Prostate gland (tissue), 2 donors: ENCODE results near the gene TGFBRAP1. TPM values are rescaled to one million over a fixed set of nuclear protein-coding genes. Genes with fewer than 3 reads are reported as not detected.

Experiments used
- DNase-seq: peaks from one replicate; pipeline ENCODE4 v3.0.0-alpha.2; 2019; ENCODE audit warnings: low spot score
- H3K27ac ChIP-seq, 2 donors: fragments of 200-600 bp; sonication (generic); 2 replicates each; pipeline ENCODE4 v1.5.1; 2017 to 2019
- H3K27me3 ChIP-seq: fragments of 200-600 bp; sonication (generic); replicated peaks from 2 replicates; pipeline ENCODE4 v1.5.1; 2019; ENCODE audit not compliant: insufficient read depth
- H3K36me3 ChIP-seq, 2 donors: fragments of 200-600 bp; sonication (generic); 1 replicate in 1 of 2; 2 replicates in 1 of 2; pipeline versions ENCODE4 v1.5.1 to v1.8.1; 2017 to 2019
- H3K4me1 ChIP-seq: fragments of 200-600 bp; sonication (generic); replicated peaks from 2 replicates; pipeline ENCODE4 v1.5.1; 2019
- H3K4me3 ChIP-seq, 2 donors: fragments of 200-600 bp; sonication (generic); 2 replicates each; pipeline ENCODE4 v1.5.1; 2017 to 2019
- H3K9me3 ChIP-seq: fragments of 200-600 bp; sonication (generic); 2 replicates; pipeline ENCODE4 v1.5.1; 2017
- CTCF ChIP-seq, 4 experiments: fragments of 200-600 bp in 2 of 4; fragments of 450-650 bp in 2 of 4; sonication (generic) in 2 of 4; IDR thresholded peaks; 1 replicate in 3 of 4; 2 replicates in 1 of 4; pipeline ENCODE4 v1.5.1; 2016 to 2019; ENCODE audit warnings: antibody characterized with exemption in 4 of 4, mild to moderate bottlenecking in 2 of 4, moderate library complexity in 2 of 4
- POLR2A ChIP-seq: fragments of 450-650 bp; IDR thresholded peaks from one replicate; pipeline ENCODE4 v1.6.1; 2016; ENCODE audit warnings: antibody characterized with exemption, mild to moderate bottlenecking
- POLR2AphosphoS5 ChIP-seq: sonication (generic); formaldehyde crosslinking; IDR thresholded peaks from one replicate; pipeline ENCODE4 v1.6.1; 2017; ENCODE audit warnings: antibody characterized with exemption
- WGBS: methylation state at CpG from one replicate; pipeline ENCODE4 v1.1.5; 2018; 5-methylcytosine and 5-hydroxymethylcytosine counted together
- intact Hi-C: fragments of 100-400 bp; cut with DNase I; formaldehyde crosslinking; loops from one replicate; pipeline ENCODE4 v1.14.2; 2022
- total RNA-seq, 2 donors: library from RNA; depleted of rRNA; stranded (reverse); fragments of >200 nt; gene quantifications; one replicate each; pipeline ENCODE4 v1.1.0, GENCODE V29; 2016

Gene TGFBRAP1
- total RNA-seq, 2 donors from 2014 or later: 29.9 to 30.0 TPM

- Histone ChIP-seq H3K27me3 (no peaks in the 10 kb centered on the region), H3K4me1 (no peaks in the 10 kb centered on the region), H3K36me3 (no peaks in the 10 kb centered on the region), H3K4me3 (no peak overlapping the region), H3K9me3 (no peaks in the 10 kb centered on the region), H3K27ac (no peak overlapping the region)
- intact Hi-C loops: no loop called here
- 53% methylated on average over 4 of the region's 4 CpGs for WGBS
- TF ChIP-seq POLR2A (no peak), CTCF (IDR thresholded peaks at IDR 0.05) (no peak), POLR2AphosphoS5 (no peak)
- DNase-seq: no peak
These were observed 79.6 kb downstream of the TGFBRAP1 start for GRCh38 chr2:105249891-105250290.

- no peak for DNase-seq
- 42% methylated on average over 5 of the region's 5 CpGs for WGBS
- intact Hi-C loops: no loop called here
- no peaks in the 10 kb centered on the region for H3K36me3 ChIP-seq
- TF ChIP-seq CTCF (IDR thresholded peaks at IDR 0.05) (no peak), POLR2AphosphoS5 (no peak), POLR2A (no peak)
- H3K4me1 ChIP-seq: no peaks in the 10 kb centered on the region
- H3K9me3 ChIP-seq: no peaks in the 10 kb centered on the region
- no peak overlapping the region for H3K4me3 ChIP-seq
- H3K27me3 ChIP-seq: no peaks in the 10 kb centered on the region
- H3K27ac ChIP-seq: no peak overlapping the region
These were observed 80.4 kb downstream of the TGFBRAP1 start for GRCh38 chr2:105249181-105249580.

GRCh38 chr2:105248316-105249070 is 81.0 kb downstream of the TGFBRAP1 start:
- Histone ChIP-seq H3K27me3 (no peaks in the 10 kb centered on the region), H3K4me1 (no peaks in the 10 kb centered on the region), H3K9me3 (no peaks in the 10 kb centered on the region), H3K36me3 (no peaks in the 10 kb centered on the region), H3K4me3 (no peak overlapping the region), H3K27ac (no peak overlapping the region)
- TF ChIP-seq POLR2A (no peak), POLR2AphosphoS5 (no peak), CTCF (IDR thresholded peaks at IDR 0.05) (no peak)
- intact Hi-C loops: no loop called here
- 66% methylated on average over 4 of the region's 4 CpGs for WGBS
- DNase-seq: no peak

- 71% methylated on average over 3 of the region's 3 CpGs for WGBS
These were observed 85.1 kb downstream of the TGFBRAP1 start for GRCh38 chr2:105244451-105244850.

More at GRCh38 chr2:105244451-105244850, 85.1 kb downstream of the TGFBRAP1 start:
- H3K36me3 ChIP-seq: no peaks in the 10 kb centered on the region
- H3K9me3 ChIP-seq: no peaks in the 10 kb centered on the region
- no peak overlapping the region for H3K4me3 ChIP-seq
- H3K27me3 ChIP-seq: no peaks in the 10 kb centered on the region
- no peak for DNase-seq
- intact Hi-C loops: no loop called here
- H3K27ac ChIP-seq: no peak overlapping the region
- H3K4me1 ChIP-seq: no peaks in the 10 kb centered on the region
- TF ChIP-seq POLR2AphosphoS5: no peak
- TF ChIP-seq CTCF (IDR thresholded peaks at IDR 0.05): no peak
